ENCODE results near the gene SPATA32. TPM values are rescaled to one million over a fixed set of nuclear protein-coding genes. Genes with fewer than 3 reads are reported as not detected.

SPATA32 gene
- total and polyA plus RNA-seq, 2 donors from 2014 or later: not detected

DNA sequence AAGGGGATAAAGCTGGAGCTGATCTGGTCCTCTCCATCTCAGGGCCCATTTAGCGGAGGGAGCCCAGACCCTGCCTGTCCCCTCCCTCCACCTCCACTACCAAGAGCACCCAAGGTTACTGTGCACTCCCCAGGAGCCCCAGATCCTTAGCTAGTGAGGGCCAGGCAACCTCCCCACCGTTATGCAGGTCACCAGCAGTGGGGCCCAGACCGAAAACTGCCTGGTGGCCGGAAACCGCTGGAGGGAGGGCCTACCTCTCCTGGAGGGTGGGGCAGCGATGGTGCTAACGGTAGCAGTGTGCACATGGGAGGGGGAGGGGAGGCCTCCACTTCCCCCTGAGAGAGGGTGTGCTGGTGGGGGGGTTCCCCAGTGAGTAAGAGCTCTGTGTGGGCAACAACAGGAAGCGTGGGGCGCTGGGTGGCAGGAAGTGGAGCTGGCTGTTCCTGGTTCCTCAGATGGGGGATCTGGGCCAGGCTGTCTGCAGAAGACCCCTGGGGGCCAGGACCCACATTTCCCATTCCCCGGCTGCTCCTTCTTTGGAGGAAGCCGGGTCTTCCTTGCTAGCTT is 35.8 kb downstream of the SPATA32 start:
- intact Hi-C loops (cut with DNase I): loop anchor here (10.0 kb wide), 1 partner anchor 159 kb away; no protein-coding TSS in a partner anchor
- no peaks in the 10 kb centered on the region for H3K9me3 ChIP-seq (ENCODE audit: control insufficient read depth in 2 of 3, insufficient read depth in 1 of 3, low read length in 3 of 3)
- H3K4me3 ChIP-seq (ENCODE audit: low read length in 3 of 3): no peak overlapping the region
- no peak overlapping the region for H3K9ac ChIP-seq (ENCODE audit: low read length in 3 of 3)
- TF ChIP-seq, protein P1, sequence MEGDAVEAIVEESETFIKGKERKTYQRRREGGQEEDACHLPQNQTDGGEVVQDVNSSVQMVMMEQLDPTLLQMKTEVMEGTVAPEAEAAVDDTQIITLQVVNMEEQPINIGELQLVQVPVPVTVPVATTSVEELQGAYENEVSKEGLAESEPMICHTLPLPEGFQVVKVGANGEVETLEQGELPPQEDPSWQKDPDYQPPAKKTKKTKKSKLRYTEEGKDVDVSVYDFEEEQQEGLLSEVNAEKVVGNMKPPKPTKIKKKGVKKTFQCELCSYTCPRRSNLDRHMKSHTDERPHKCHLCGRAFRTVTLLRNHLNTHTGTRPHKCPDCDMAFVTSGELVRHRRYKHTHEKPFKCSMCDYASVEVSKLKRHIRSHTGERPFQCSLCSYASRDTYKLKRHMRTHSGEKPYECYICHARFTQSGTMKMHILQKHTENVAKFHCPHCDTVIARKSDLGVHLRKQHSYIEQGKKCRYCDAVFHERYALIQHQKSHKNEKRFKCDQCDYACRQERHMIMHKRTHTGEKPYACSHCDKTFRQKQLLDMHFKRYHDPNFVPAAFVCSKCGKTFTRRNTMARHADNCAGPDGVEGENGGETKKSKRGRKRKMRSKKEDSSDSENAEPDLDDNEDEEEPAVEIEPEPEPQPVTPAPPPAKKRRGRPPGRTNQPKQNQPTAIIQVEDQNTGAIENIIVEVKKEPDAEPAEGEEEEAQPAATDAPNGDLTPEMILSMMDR (IDR thresholded peaks at IDR 0.05; ENCODE audit: borderline replicate concordance, extremely low read depth, insufficient read depth): no peak
- H3K27me3 ChIP-seq (ENCODE audit: control insufficient read depth, insufficient read depth, low read length): no peaks in the 10 kb centered on the region
- H3K36me3 ChIP-seq (ENCODE audit: control insufficient read depth in 2 of 3, insufficient read depth in 3 of 3, low read length in 3 of 3): no peaks in the 10 kb centered on the region
- H3K27ac ChIP-seq (ENCODE audit: low read depth in 2 of 2, low read length in 2 of 2): no peak overlapping the region
- DNase-seq (peak in 2 of 5 donors; percentile 45 to 93), FAIRE-seq (no peak)
- H3K4me1 ChIP-seq (ENCODE audit: control insufficient read depth in 2 of 3, insufficient read depth in 2 of 3, low read depth in 1 of 3, low read length in 3 of 3): peaks cover 0 to 2% (median 0%) of the 10 kb centered on the region in 3 donors

DNA sequence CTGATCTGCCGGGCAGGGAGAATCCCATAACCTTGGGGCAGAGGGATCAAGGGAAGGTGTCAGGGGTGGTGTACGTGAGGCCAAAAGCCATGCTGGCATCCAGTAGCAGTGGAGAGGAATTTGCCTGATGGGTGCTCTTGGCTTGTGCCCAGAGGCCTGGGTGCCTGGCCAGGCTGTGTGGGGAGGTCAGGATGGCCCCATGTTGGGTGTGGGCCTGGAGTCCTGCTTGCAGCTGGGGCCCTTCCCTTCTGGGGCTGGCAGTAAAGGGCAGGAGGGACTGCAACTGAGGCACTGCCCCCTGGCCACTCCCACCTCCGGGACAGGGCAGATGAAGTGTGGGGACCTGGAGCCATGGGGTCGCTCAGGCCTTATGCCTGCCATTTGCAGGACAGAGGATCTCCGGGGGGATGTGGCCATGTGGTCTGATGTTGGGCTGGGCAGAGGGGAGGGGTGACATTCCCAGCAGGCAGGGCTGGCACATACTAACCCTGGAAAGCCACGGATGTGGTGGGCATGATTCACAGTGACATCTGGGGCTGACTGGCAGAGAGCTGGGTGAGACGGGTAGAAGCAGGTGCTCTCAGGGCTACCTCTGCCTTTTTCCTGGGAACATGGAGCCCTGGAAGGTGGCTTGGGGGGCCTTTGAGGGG is 36.7 kb downstream of the SPATA32 start:
- no peak for DNase-seq
- Histone ChIP-seq H3K27ac (ENCODE audit: low read depth in 2 of 2, low read length in 2 of 2) (peak overlapping the region in 1 of 2 donors; percentile 14), H3K27me3 (ENCODE audit: control insufficient read depth, insufficient read depth, low read length) (no peaks in the 10 kb centered on the region), H3K9me3 (ENCODE audit: control insufficient read depth in 2 of 3, insufficient read depth in 1 of 3, low read length in 3 of 3) (no peaks in the 10 kb centered on the region), H3K4me1 (ENCODE audit: control insufficient read depth in 2 of 3, insufficient read depth in 2 of 3, low read depth in 1 of 3, low read length in 3 of 3) (peaks cover 0 to 2% (median 0%) of the 10 kb centered on the region in 3 donors), H3K9ac (ENCODE audit: low read length in 3 of 3) (no peak overlapping the region), H3K36me3 (ENCODE audit: control insufficient read depth in 2 of 3, insufficient read depth in 3 of 3, low read length in 3 of 3) (no peaks in the 10 kb centered on the region), H3K4me3 (ENCODE audit: low read length in 3 of 3) (no peak overlapping the region)
- intact Hi-C loops (cut with DNase I): loop anchor here (10.0 kb wide), 1 partner anchor 160 kb away; no protein-coding TSS in a partner anchor
- no peak for FAIRE-seq
- TF ChIP-seq, protein P1 (IDR thresholded peaks at IDR 0.05; ENCODE audit: borderline replicate concordance, extremely low read depth, insufficient read depth): no peak

DNA sequence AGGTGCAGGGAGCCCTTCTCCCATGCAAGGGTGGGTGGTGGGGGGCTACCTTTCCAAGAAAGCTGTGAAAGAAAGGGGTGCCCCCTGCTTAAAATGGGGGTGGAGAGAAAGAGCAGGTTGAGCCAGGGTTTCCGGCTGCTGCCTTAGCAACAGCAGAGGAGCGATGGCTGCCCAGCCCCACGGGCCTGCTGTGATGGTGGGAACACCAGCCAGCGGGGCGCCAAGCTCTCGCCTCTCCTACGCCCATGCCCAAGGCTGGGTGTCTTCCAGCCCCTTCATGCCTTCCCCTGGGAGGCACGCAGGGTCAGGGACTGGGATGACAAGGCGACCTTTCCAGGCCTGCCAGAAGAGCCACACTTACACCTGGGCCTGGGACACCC is 37.2 kb downstream of the SPATA32 start:
- no peaks in the 10 kb centered on the region for H3K27me3 ChIP-seq (ENCODE audit: control insufficient read depth, insufficient read depth, low read length)
- H3K36me3 ChIP-seq (ENCODE audit: control insufficient read depth in 2 of 3, insufficient read depth in 3 of 3, low read length in 3 of 3): no peaks in the 10 kb centered on the region
- H3K9ac ChIP-seq (ENCODE audit: low read length in 3 of 3): no peak overlapping the region
- TF ChIP-seq, protein P1 (IDR thresholded peaks at IDR 0.05; ENCODE audit: borderline replicate concordance, extremely low read depth, insufficient read depth): no peak
- peak overlapping the region in 1 of 2 donors; percentile 14 for H3K27ac ChIP-seq (ENCODE audit: low read depth in 2 of 2, low read length in 2 of 2)
- DNase-seq (no peak), FAIRE-seq (no peak)
- H3K4me3 ChIP-seq (ENCODE audit: low read length in 3 of 3): no peak overlapping the region
- no peaks in the 10 kb centered on the region for H3K9me3 ChIP-seq (ENCODE audit: control insufficient read depth in 2 of 3, insufficient read depth in 1 of 3, low read length in 3 of 3)
- H3K4me1 ChIP-seq (ENCODE audit: control insufficient read depth in 2 of 3, insufficient read depth in 2 of 3, low read depth in 1 of 3, low read length in 3 of 3): peaks cover 0 to 2% (median 0%) of the 10 kb centered on the region in 3 donors
- intact Hi-C loops (cut with DNase I): loop anchor here (10.0 kb wide), 1 partner anchor 160 kb away; no protein-coding TSS in a partner anchor
